Neuronal stem cell (in vitro differentiated cells): ENCODE measurements around the gene ZSCAN30. TPM values are rescaled to one million over a fixed set of nuclear protein-coding genes. Genes with fewer than 3 reads are reported as not detected.

Source experiments
- DNase-seq: peaks from one replicate; pipeline ENCODE4 v3.0.0-alpha.2; 2013; ENCODE audit warnings: low spot score
- H2AFZ ChIP-seq: one replicate; pipeline ENCODE4 v1.6.1; 2013; ENCODE audit warnings: mild to moderate bottlenecking, low read length, inconsistent platforms
- H2AK5ac ChIP-seq: 2 replicates; pipeline ENCODE4 v1.6.1; 2013; ENCODE audit warnings: low read depth, mild to moderate bottlenecking, inconsistent platforms, low read length, moderate library complexity, mixed read lengths
- H2BK120ac ChIP-seq: 2 replicates; pipeline ENCODE4 v1.6.1; 2013; ENCODE audit warnings: low read depth, mild to moderate bottlenecking, inconsistent platforms, low read length, moderate library complexity, mixed read lengths
- H2BK12ac ChIP-seq: one replicate; pipeline ENCODE4 v1.6.1; 2013; ENCODE audit warnings: low read length, inconsistent platforms
- H2BK15ac ChIP-seq: 2 replicates; pipeline ENCODE4 v1.6.1; 2013; ENCODE audit warnings: mild to moderate bottlenecking, low read length, inconsistent platforms, mixed read lengths
- H2BK5ac ChIP-seq: one replicate; pipeline ENCODE4 v1.6.1; 2013; ENCODE audit warnings: inconsistent platforms, mild to moderate bottlenecking, low read length, moderate library complexity
- H3K14ac ChIP-seq: one replicate; pipeline ENCODE4 v1.6.1; 2013; ENCODE audit warnings: low read length, inconsistent platforms
- H3K18ac ChIP-seq: 2 replicates; pipeline ENCODE4 v1.6.1; 2013; ENCODE audit warnings: low read length, inconsistent platforms
- H3K23ac ChIP-seq: 2 replicates; pipeline ENCODE4 v1.6.1; 2013; ENCODE audit warnings: low read depth, mild to moderate bottlenecking, mixed read lengths, low read length, inconsistent platforms; ENCODE audit not compliant: poor library complexity
- H3K27ac ChIP-seq: replicated peaks from 3 replicates; pipeline ENCODE4 v1.5.1; 2013; ENCODE audit warnings: low read length, inconsistent platforms
- H3K27me3 ChIP-seq, 3 experiments: 2 replicates each; pipeline ENCODE4 v1.6.1; 2013; ENCODE audit warnings: low read length in 3 of 3, mild to moderate bottlenecking in 2 of 3, inconsistent platforms in 1 of 3, low read depth in 1 of 3, mixed read lengths in 1 of 3, moderate library complexity in 1 of 3; ENCODE audit not compliant: control insufficient read depth in 3 of 3, insufficient read depth in 3 of 3
- H3K36me3 ChIP-seq, 2 donors: replicated peaks in 1 of 2; 2 replicates each; pipeline ENCODE4 v1.6.1; 2013; ENCODE audit warnings: low read length in 2 of 2; ENCODE audit not compliant: control insufficient read depth in 2 of 2, insufficient read depth in 2 of 2
- H3K4ac ChIP-seq: 2 replicates; pipeline ENCODE4 v1.6.1; 2013; ENCODE audit warnings: inconsistent platforms, mild to moderate bottlenecking, low read length, moderate library complexity
- H3K4me1 ChIP-seq, 2 donors: 1 replicate in 1 of 2; 2 replicates in 1 of 2; pipeline ENCODE4 v1.6.1; 2013; ENCODE audit warnings: low read length in 2 of 2, low read depth in 1 of 2; ENCODE audit not compliant: control insufficient read depth in 2 of 2, insufficient read depth in 1 of 2
- H3K4me2 ChIP-seq: one replicate; pipeline ENCODE4 v1.6.1; 2013; ENCODE audit warnings: mild to moderate bottlenecking, low read length, inconsistent platforms; ENCODE audit not compliant: insufficient read depth, poor library complexity, severe bottlenecking
- H3K4me3 ChIP-seq, 2 donors: 2 replicates each; pipeline ENCODE4 v1.5.1; 2013; ENCODE audit warnings: low read length in 2 of 2, mild to moderate bottlenecking in 2 of 2, inconsistent platforms in 1 of 2, moderate library complexity in 1 of 2
- H3K79me1 ChIP-seq: one replicate; pipeline ENCODE4 v1.6.1; 2013; ENCODE audit warnings: low read depth, mild to moderate bottlenecking, inconsistent platforms, low read length, moderate library complexity
- H3K9ac ChIP-seq: one replicate; pipeline ENCODE4 v1.6.1; 2013; ENCODE audit warnings: mild to moderate bottlenecking, low read depth, low read length, inconsistent platforms; ENCODE audit not compliant: poor library complexity
- H3K9me3 ChIP-seq, 2 donors: replicated peaks in 1 of 2; 2 replicates each; pipeline versions ENCODE3 to v1.6.1; 2013; ENCODE audit warnings: low read length in 2 of 2, mild to moderate bottlenecking in 2 of 2, inconsistent platforms in 1 of 2, low read depth in 1 of 2, mixed read lengths in 1 of 2, moderate library complexity in 1 of 2; ENCODE audit not compliant: control insufficient read depth in 2 of 2, insufficient read depth in 1 of 2
- H4K8ac ChIP-seq: one replicate; pipeline ENCODE4 v1.6.1; 2013; ENCODE audit warnings: low read depth, mild to moderate bottlenecking, inconsistent platforms, low read length, moderate library complexity
- H4K91ac ChIP-seq: one replicate; pipeline ENCODE4 v1.6.1; 2013; ENCODE audit warnings: low read length, low read depth, mild to moderate bottlenecking, inconsistent platforms; ENCODE audit not compliant: poor library complexity
- WGBS, 2 donors: extraction: QIAGEN DNeasy Blood & Tissue Kit; methylation state at CpG; one replicate each; pipeline ENCODE4 v1.1.7; 2013; ENCODE audit warnings: missing lambda C conversion rate in 2 of 2, mixed read lengths in 1 of 2; ENCODE audit not compliant: insufficient read length in 2 of 2, insufficient replicate concordance in 1 of 2; ENCODE audit errors: extremely low coverage in 2 of 2; 5-methylcytosine and 5-hydroxymethylcytosine counted together
- polyA plus RNA-seq, 2 experiments: library from polyadenylated mRNA; stranded (reverse); fragments of 200-250 nt; gene quantifications; one replicate each; pipeline ENCODE4 v1.2.3, GENCODE V29; 2013

ZSCAN30 gene
- polyA plus RNA-seq (2013, experiment 1 of 2): 8.1 TPM
- polyA plus RNA-seq (2013, experiment 2 of 2): 7.9 TPM

- peaks cover 3 to 5% of the 10 kb centered on the region in 2 donors for H3K4me1 ChIP-seq
- peak within 1 kb of the TSS; percentile 95 for H3K18ac ChIP-seq
- H2AFZ ChIP-seq: peak within 1 kb of the TSS; percentile 89
- no peak within 1 kb of the TSS for H4K8ac ChIP-seq
- WGBS, 2 donors: no CpG with 5 or more reads among the region's 41 CpGs
- no peak within 1 kb of the TSS for H3K4ac ChIP-seq
- H4K91ac ChIP-seq: no peak within 1 kb of the TSS
- H2BK120ac ChIP-seq: no peak within 1 kb of the TSS
- peak within 1 kb of the TSS; percentile 5 for H2BK15ac ChIP-seq
- H2BK12ac ChIP-seq: no peak within 1 kb of the TSS
- peak within 1 kb of the TSS; percentile 31 for H3K14ac ChIP-seq
- peak within 1 kb of the TSS; percentile 42 for H3K27ac ChIP-seq
- H2BK5ac ChIP-seq: no peak within 1 kb of the TSS
- H3K9ac ChIP-seq: peak within 1 kb of the TSS; percentile 92
- peaks cover 6% of the 10 kb centered on the region for H3K79me1 ChIP-seq
- peak; percentile 92 for DNase-seq
- peak within 1 kb of the TSS; percentile 74 to 97 for H3K4me3 ChIP-seq
- peaks cover 5 to 40% of the 10 kb centered on the region in 2 donors for H3K36me3 ChIP-seq
- H3K9me3 ChIP-seq: peaks cover 3 to 19% of the 10 kb centered on the region in 2 donors
- H3K23ac ChIP-seq: peak within 1 kb of the TSS; percentile 68
- H3K27me3 ChIP-seq: no peaks in the 10 kb centered on the region
- H2AK5ac ChIP-seq: no peak within 1 kb of the TSS
- peak within 1 kb of the TSS; percentile 62 for H3K4me2 ChIP-seq
These were observed at the start of gene ZSCAN30 for GRCh38 chr18:35290094-35290735. Gene ZSCAN30, minus strand, starts transcription at chr18:35290229. Its CDS starts 25,877 bp downstream, at chr18:35264352.

GRCh38 chr18:35337286-35337685 lies 47.3 kb upstream of the ZSCAN30 start:
- H3K4me3 ChIP-seq: no peak overlapping the region
- H2AK5ac ChIP-seq: no peak overlapping the region
- H2BK5ac ChIP-seq: no peak overlapping the region
- no peaks in the 10 kb centered on the region for H3K4me1 ChIP-seq
- no peak overlapping the region for H2BK120ac ChIP-seq
- no peaks in the 10 kb centered on the region for H3K79me1 ChIP-seq
- no peak overlapping the region for H2BK15ac ChIP-seq
- H3K4ac ChIP-seq: no peak overlapping the region
- H2BK12ac ChIP-seq: no peak overlapping the region
- H3K18ac ChIP-seq: no peak overlapping the region
- H3K36me3 ChIP-seq: peaks cover 32 to 100% of the 10 kb centered on the region in 2 donors
- no peak overlapping the region for H3K14ac ChIP-seq
- no CpG with 5 or more reads among the region's 5 CpGs for WGBS, 2 donors
- DNase-seq: no peak
- H3K23ac ChIP-seq: no peak overlapping the region
- H3K27me3 ChIP-seq: no peaks in the 10 kb centered on the region
- no peak overlapping the region for H4K91ac ChIP-seq
- peaks cover 0 to 15% of the 10 kb centered on the region in 2 donors for H3K9me3 ChIP-seq
- H2AFZ ChIP-seq: no peak overlapping the region
- H3K4me2 ChIP-seq: no peak overlapping the region
- no peak overlapping the region for H3K27ac ChIP-seq
- H3K9ac ChIP-seq: no peak overlapping the region
- no peak overlapping the region for H4K8ac ChIP-seq

- Histone ChIP-seq H3K18ac (no peak overlapping the region), H3K14ac (no peak overlapping the region), H3K4me3 (no peak overlapping the region), H3K4ac (no peak overlapping the region), H2BK15ac (no peak overlapping the region), H3K36me3 (peaks cover 38 to 99% of the 10 kb centered on the region in 2 donors), H4K91ac (no peak overlapping the region), H3K9me3 (peaks cover 0 to 15% of the 10 kb centered on the region in 2 donors), H3K23ac (no peak overlapping the region), H3K79me1 (no peaks in the 10 kb centered on the region), H4K8ac (no peak overlapping the region), H3K4me1 (peaks cover 0 to 2% of the 10 kb centered on the region in 2 donors), H2BK5ac (no peak overlapping the region), H3K4me2 (no peak overlapping the region), H2BK120ac (no peak overlapping the region), H3K27ac (no peak overlapping the region), H2AFZ (no peak overlapping the region), H2AK5ac (no peak overlapping the region), H3K9ac (no peak overlapping the region), H2BK12ac (no peak overlapping the region), H3K27me3 (no peaks in the 10 kb centered on the region)
- no CpG with 5 or more reads among the region's 4 CpGs for WGBS, 2 donors
- no peak for DNase-seq
These were observed 45.8 kb upstream of the ZSCAN30 start for GRCh38 chr18:35335866-35336265.

GRCh38 chr18:35334821-35335220 lies 44.8 kb upstream of the ZSCAN30 start:
- H3K4me3 ChIP-seq: no peak overlapping the region
- H3K79me1 ChIP-seq: no peaks in the 10 kb centered on the region
- WGBS, 2 donors: no CpG with 5 or more reads among the region's 3 CpGs

More at GRCh38 chr18:35334821-35335220, 44.8 kb upstream of the ZSCAN30 start:
- no peak for DNase-seq
- Histone ChIP-seq H2AFZ (no peak overlapping the region), H2BK5ac (no peak overlapping the region), H2AK5ac (no peak overlapping the region), H3K27me3 (no peaks in the 10 kb centered on the region), H3K23ac (no peak overlapping the region), H3K36me3 (peaks cover 32 to 89% of the 10 kb centered on the region in 2 donors), H4K8ac (no peak overlapping the region), H2BK12ac (no peak overlapping the region), H2BK15ac (no peak overlapping the region), H3K18ac (no peak overlapping the region), H3K4ac (no peak overlapping the region), H3K27ac (no peak overlapping the region), H4K91ac (no peak overlapping the region), H3K9ac (no peak overlapping the region), H3K14ac (no peak overlapping the region), H2BK120ac (no peak overlapping the region), H3K4me2 (no peak overlapping the region), H3K9me3 (peaks cover 0 to 15% of the 10 kb centered on the region in 2 donors), H3K4me1 (peaks cover 0 to 2% of the 10 kb centered on the region in 2 donors)
